DND-41 (cell line): Measurements from ENCODE around the gene IZUMO1.

Source experiments
- EZH2 ChIP-seq: IDR thresholded peaks from 3 replicates; pipeline ENCODE4 v1.6.1; 2012; ENCODE audit warnings: borderline replicate concordance, low read depth, mild to moderate bottlenecking, moderate library complexity, low read length, inconsistent platforms; ENCODE audit not compliant: severe bottlenecking
- TF ChIP-seq, protein P1 (sequence below): IDR thresholded peaks from 2 replicates; pipeline ENCODE4 v1.5.1; 2012; ENCODE audit warnings: borderline replicate concordance, low read length, moderate library complexity, mild to moderate bottlenecking; ENCODE audit not compliant: poor library complexity, severe bottlenecking; ENCODE audit errors: extremely low read depth

DNA sequence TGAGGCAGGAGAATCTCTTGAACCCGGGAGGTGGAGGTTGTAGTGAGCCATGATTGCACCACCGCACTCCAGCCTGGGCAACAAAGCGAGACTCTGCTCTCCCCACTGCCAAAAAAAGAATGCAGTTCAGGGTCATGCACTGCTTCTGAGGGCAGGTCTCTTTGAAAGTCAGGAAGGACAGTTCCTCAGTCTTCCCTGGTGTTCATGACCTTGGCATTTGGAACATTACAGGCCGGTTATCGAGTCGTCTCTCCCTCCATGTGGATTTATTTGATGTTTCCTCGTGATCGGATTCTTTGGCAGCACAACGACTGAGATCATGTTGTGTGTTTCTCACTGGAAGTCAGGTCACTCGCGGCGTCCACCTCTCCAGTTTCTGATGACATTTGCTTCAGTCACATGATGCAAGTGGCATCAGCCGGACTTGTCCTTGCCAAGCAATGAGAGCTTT, 25.8 kb upstream of the IZUMO1 start:
- TF ChIP-seq, protein P1, sequence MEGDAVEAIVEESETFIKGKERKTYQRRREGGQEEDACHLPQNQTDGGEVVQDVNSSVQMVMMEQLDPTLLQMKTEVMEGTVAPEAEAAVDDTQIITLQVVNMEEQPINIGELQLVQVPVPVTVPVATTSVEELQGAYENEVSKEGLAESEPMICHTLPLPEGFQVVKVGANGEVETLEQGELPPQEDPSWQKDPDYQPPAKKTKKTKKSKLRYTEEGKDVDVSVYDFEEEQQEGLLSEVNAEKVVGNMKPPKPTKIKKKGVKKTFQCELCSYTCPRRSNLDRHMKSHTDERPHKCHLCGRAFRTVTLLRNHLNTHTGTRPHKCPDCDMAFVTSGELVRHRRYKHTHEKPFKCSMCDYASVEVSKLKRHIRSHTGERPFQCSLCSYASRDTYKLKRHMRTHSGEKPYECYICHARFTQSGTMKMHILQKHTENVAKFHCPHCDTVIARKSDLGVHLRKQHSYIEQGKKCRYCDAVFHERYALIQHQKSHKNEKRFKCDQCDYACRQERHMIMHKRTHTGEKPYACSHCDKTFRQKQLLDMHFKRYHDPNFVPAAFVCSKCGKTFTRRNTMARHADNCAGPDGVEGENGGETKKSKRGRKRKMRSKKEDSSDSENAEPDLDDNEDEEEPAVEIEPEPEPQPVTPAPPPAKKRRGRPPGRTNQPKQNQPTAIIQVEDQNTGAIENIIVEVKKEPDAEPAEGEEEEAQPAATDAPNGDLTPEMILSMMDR = no peak
- no peak for TF ChIP-seq EZH2
